ENCODE results near the gene SLC4A11.

The SLC4A11 gene

DNA sequence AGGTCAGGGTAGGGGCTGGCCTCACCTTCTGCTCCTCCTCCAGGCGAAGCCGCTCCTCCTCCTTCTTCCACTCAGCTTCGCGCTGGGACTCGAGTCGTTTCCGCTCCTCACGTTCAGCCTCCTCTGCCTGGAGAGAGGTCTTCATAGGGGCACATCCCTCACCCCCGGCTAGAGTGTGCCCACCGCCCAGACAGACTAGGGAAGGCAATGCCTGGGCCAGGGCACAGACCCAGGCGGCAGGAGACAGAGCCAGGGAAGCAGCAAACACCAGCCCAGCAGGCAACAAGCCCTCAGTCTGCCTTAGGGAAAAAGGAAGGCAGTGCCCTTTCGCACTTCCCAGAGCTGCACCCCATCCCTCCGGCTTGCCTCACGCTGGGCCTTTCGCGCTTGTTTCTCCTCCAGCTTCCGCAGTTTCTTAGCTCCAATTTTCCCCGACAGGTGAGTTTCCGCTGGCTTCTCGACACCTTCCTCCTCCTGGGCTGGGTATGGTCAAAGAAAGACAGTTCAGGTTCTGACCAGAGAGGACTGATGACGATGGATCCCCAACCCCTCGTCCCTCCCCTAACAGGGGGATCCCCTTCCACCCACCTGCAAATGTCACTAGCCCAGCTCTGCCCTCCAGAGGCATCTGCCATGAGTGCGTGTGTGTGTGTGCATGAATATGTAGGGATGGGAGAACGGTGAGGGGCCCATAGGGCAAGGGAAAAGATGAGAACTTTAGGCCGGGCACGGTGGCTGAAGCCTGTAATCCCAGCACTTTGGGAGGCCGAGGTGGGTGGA lies 38.8 kb downstream of the SLC4A11 start:
- TF ChIP-seq, protein P1, sequence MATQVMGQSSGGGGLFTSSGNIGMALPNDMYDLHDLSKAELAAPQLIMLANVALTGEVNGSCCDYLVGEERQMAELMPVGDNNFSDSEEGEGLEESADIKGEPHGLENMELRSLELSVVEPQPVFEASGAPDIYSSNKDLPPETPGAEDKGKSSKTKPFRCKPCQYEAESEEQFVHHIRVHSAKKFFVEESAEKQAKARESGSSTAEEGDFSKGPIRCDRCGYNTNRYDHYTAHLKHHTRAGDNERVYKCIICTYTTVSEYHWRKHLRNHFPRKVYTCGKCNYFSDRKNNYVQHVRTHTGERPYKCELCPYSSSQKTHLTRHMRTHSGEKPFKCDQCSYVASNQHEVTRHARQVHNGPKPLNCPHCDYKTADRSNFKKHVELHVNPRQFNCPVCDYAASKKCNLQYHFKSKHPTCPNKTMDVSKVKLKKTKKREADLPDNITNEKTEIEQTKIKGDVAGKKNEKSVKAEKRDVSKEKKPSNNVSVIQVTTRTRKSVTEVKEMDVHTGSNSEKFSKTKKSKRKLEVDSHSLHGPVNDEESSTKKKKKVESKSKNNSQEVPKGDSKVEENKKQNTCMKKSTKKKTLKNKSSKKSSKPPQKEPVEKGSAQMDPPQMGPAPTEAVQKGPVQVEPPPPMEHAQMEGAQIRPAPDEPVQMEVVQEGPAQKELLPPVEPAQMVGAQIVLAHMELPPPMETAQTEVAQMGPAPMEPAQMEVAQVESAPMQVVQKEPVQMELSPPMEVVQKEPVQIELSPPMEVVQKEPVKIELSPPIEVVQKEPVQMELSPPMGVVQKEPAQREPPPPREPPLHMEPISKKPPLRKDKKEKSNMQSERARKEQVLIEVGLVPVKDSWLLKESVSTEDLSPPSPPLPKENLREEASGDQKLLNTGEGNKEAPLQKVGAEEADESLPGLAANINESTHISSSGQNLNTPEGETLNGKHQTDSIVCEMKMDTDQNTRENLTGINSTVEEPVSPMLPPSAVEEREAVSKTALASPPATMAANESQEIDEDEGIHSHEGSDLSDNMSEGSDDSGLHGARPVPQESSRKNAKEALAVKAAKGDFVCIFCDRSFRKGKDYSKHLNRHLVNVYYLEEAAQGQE (IDR thresholded peaks at IDR 0.05; ENCODE audit: insufficient replicate concordance, low read depth) = no peak
- TF ChIP-seq, protein P2, sequence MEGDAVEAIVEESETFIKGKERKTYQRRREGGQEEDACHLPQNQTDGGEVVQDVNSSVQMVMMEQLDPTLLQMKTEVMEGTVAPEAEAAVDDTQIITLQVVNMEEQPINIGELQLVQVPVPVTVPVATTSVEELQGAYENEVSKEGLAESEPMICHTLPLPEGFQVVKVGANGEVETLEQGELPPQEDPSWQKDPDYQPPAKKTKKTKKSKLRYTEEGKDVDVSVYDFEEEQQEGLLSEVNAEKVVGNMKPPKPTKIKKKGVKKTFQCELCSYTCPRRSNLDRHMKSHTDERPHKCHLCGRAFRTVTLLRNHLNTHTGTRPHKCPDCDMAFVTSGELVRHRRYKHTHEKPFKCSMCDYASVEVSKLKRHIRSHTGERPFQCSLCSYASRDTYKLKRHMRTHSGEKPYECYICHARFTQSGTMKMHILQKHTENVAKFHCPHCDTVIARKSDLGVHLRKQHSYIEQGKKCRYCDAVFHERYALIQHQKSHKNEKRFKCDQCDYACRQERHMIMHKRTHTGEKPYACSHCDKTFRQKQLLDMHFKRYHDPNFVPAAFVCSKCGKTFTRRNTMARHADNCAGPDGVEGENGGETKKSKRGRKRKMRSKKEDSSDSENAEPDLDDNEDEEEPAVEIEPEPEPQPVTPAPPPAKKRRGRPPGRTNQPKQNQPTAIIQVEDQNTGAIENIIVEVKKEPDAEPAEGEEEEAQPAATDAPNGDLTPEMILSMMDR (IDR thresholded peaks at IDR 0.05; ENCODE audit: insufficient read depth, low read length) = no peak
- TF ChIP-seq SPI1 (IDR thresholded peaks at IDR 0.05; ENCODE audit: borderline replicate concordance, low read depth) (no peak), GABPA (IDR thresholded peaks at IDR 0.05; ENCODE audit: low read depth) (no peak), POLR2AphosphoS5 (IDR thresholded peaks at IDR 0.05; ENCODE audit: low read depth) (no peak)
- DNase-seq (ENCODE audit: low read depth in 1 of 2, low spot score in 1 of 2) = no peak
- Histone ChIP-seq H3K27me3 (ENCODE audit: insufficient read depth, poor library complexity, severe bottlenecking) (no peaks in the 10 kb centered on the region), H3K4me3 (replicated peaks; ENCODE audit: insufficient read depth, low read length) (no peak overlapping the region), H3K27ac (replicated peaks) (no peak overlapping the region)

DNA sequence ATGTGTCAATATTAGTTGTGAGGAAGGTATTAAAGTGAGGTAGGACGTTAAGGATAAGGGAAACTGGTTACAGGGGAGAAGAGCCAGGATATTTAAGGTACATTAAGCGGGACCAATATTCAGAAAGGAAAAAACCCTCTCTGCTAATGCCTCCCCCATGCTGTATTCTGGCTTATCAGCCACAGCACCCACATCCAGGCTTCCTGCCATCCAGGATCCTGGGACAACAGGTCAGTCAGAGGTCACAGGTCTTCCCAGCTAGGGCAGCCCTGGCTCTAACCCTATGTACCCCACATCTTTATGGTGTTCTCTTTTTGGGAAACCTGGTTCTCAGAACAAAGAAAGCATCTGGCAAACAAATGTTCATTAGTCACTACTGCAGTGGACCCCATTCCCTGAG lies 39.8 kb downstream of the SLC4A11 start:
- no peak overlapping the region for H3K4me3 ChIP-seq (replicated peaks; ENCODE audit: insufficient read depth, low read length)
- H3K27ac ChIP-seq (replicated peaks) = no peak overlapping the region
- TF ChIP-seq, protein P2 (IDR thresholded peaks at IDR 0.05; ENCODE audit: insufficient read depth, low read length) = no peak
- H3K27me3 ChIP-seq (ENCODE audit: insufficient read depth, poor library complexity, severe bottlenecking) = no peaks in the 10 kb centered on the region
- no peak for DNase-seq (ENCODE audit: low read depth in 1 of 2, low spot score in 1 of 2)

DNA sequence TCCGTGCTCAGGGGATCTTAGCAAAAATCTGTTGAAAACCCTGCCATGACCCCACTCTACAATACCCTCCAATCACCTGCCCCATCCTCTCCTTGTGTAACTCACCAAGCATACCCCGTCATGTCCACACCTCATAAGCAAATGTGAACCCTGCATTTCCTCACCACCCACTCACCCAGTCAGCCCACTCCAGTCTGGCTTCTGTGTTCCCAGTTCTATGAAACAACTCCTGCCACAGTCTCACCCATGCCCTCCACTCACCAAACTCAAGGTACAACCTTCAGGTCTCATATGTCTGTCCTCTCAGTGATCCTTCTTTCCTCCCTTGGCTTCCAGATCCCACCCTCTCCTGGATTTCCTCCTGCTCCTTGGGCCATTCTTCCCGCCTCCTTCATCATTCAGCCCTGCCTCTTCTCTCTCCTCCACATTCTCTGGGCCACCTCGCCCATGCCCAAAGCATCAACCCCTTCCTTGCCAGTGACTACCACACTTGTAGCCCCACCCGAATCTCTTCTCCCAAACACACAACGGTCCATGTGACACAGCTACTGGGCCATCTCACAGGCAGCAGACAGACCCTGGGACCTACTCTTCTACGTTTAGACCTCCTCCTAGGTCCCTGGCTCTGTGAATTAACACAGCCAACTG lies 43.3 kb downstream of the SLC4A11 start:
- no peak overlapping the region for H3K4me3 ChIP-seq (replicated peaks; ENCODE audit: insufficient read depth, low read length)
- no peak overlapping the region for H3K27ac ChIP-seq (replicated peaks)
- no peaks in the 10 kb centered on the region for H3K27me3 ChIP-seq (ENCODE audit: insufficient read depth, poor library complexity, severe bottlenecking)
- no peak for DNase-seq (ENCODE audit: low read depth in 1 of 2, low spot score in 1 of 2)
- TF ChIP-seq GABPA (IDR thresholded peaks at IDR 0.05; ENCODE audit: low read depth) (no peak), POLR2AphosphoS5 (IDR thresholded peaks at IDR 0.05; ENCODE audit: low read depth) (no peak), SPI1 (IDR thresholded peaks at IDR 0.05; ENCODE audit: borderline replicate concordance, low read depth) (no peak)
- TF ChIP-seq, protein P1 (IDR thresholded peaks at IDR 0.05; ENCODE audit: insufficient replicate concordance, low read depth) = no peak
- TF ChIP-seq, protein P2 (IDR thresholded peaks at IDR 0.05; ENCODE audit: insufficient read depth, low read length) = no peak
